K562 (cell line): ENCODE measurements around the gene EEF1AKMT4. TPM values are rescaled to one million over a fixed set of nuclear protein-coding genes. Genes with fewer than 3 reads are reported as not detected.

Source experiments
- CHD7 ChIP-seq: fragments of 200-600 bp; sonication (generic); IDR thresholded peaks from one replicate; pipeline ENCODE4 v1.6.1; 2012; ENCODE audit warnings: mild to moderate bottlenecking, low read depth, low read length, inconsistent platforms
- POU5F1 ChIP-seq: fragments of 150-350 bp; IDR thresholded peaks from 2 replicates; pipeline ENCODE4 v1.6.1; 2014; ENCODE audit warnings: borderline replicate concordance, low read length, low read depth, mild to moderate bottlenecking; ENCODE audit not compliant: partially characterized antibody
- SRSF9 ChIP-seq: fragments of 200-400 bp; formaldehyde crosslinking; IDR thresholded peaks from 2 replicates; pipeline ENCODE4 v1.6.1; 2017; ENCODE audit warnings: low read depth, low read length, borderline replicate concordance
- ZBTB17 ChIP-seq: fragments of 450-650 bp; formaldehyde crosslinking; IDR thresholded peaks from 2 replicates; pipeline ENCODE4 v1.4.0; 2020; ENCODE audit warnings: mild to moderate bottlenecking
- ZBTB2 ChIP-seq: fragments of 450-650 bp; IDR thresholded peaks from 2 replicates; pipeline ENCODE4 v1.6.1; 2016; ENCODE audit warnings: antibody characterized with exemption
- ZNF551 ChIP-seq: fragments of 250-450 bp; sonication (Bioruptor Pico); IDR thresholded peaks from 2 replicates; pipeline ENCODE4 v1.5.0; 2021; ENCODE audit warnings: mild to moderate bottlenecking, moderate library complexity
- polyA plus RNA-seq, 8 experiments: library from polyadenylated mRNA; depleted of rRNA in 4 of 8; stranded (reverse) in 5 of 8; unstranded in 3 of 8; fragments of >200 nt; fragmentation: Nextera tagmentation in 2 of 8; fragmentation: Illumina TruSeq in 1 of 8; extraction: Ambion mirVana in 2 of 8; extraction: Trizol in 1 of 8; gene quantifications; 2 replicates each; pipeline versions ENCODE4 v1.2.1 to v1.2.3, GENCODE V29; 2011 to 2014; ENCODE audit warnings: inconsistent platforms in 1 of 8, missing spikeins in 1 of 8
- total RNA-seq, 7 experiments: library from RNA; depleted of rRNA in 6 of 7; stranded (reverse); fragments of >200 nt in 6 of 7; fragmentation: Illumina TruSeq in 2 of 7; extraction: Trizol in 2 of 7; gene quantifications; 2 replicates each; pipeline versions ENCODE4 v1.2.1 to v1.2.3, GENCODE V29; 2011 to 2021; ENCODE audit warnings: low replicate concordance in 1 of 7

The EEF1AKMT4 gene
- total and polyA plus RNA-seq, 9 of the 15 experiments (the other 6 are each of a cell fraction or from before 2014, with no cell fraction given): 10.3 to 49.4 (median 18.9) TPM

GRCh38 chr3:184261854-184262763 is 12.6 kb downstream of the EEF1AKMT4 start (continued):
- TF ChIP-seq CHD7: no peak
- TF ChIP-seq ZNF551 (CRISPR knock-in tag): no peak
- TF ChIP-seq SRSF9: no peak
- 0 out of 2 replicates have a peak, but pooled peaks have one; percentile 47 for TF ChIP-seq ZBTB2
- TF ChIP-seq POU5F1: no peak
- TF ChIP-seq ZBTB17 (CRISPR knock-in tag): no peak
